D721Med (cell line): ENCODE measurements around the gene TP73.

Experiments
- DNase-seq: peaks from one replicate; pipeline ENCODE4 v3.0.0; 2011; ENCODE audit warnings: low spot score; ENCODE audit not compliant: insufficient read length
- FAIRE-seq: peaks from 2 replicates; lab custom pipeline; 2011; peaks lifted over from hg19 to GRCh38; lab: Jason Lieb, UNC
- CTCF ChIP-seq: IDR thresholded peaks from 2 replicates; pipeline ENCODE4 v1.5.1; 2012; ENCODE audit warnings: mild to moderate bottlenecking, control low read depth; ENCODE audit not compliant: insufficient read depth; ENCODE audit errors: missing control alignments

TP73 gene

GRCh38 chr1:3736708-3737107, 84.4 kb downstream of the TP73 start:
- no peak for TF ChIP-seq CTCF
- FAIRE-seq (no peak), DNase-seq (no peak)

GRCh38 chr1:3738943-3739342, 86.6 kb downstream of the TP73 start:
- FAIRE-seq = no peak
- no peak for DNase-seq
- TF ChIP-seq CTCF = no peak

GRCh38 chr1:3740042-3740441, 87.7 kb downstream of the TP73 start:
- no peak for TF ChIP-seq CTCF
- no peak for DNase-seq
- FAIRE-seq = no peak

GRCh38 chr1:3740752-3741151, 88.4 kb downstream of the TP73 start:
- FAIRE-seq = no peak
- no peak for TF ChIP-seq CTCF
- no peak for DNase-seq

GRCh38 chr1:3741566-3742438, 89.5 kb downstream of the TP73 start:
- TF ChIP-seq CTCF = no peak
- FAIRE-seq (no peak), DNase-seq (no peak)

GRCh38 chr1:3742439-3743298, 90.4 kb downstream of the TP73 start:
- TF ChIP-seq CTCF = no peak
- DNase-seq = no peak
- FAIRE-seq = no peak
